Breast epithelium (tissue), 4 donors: ENCODE measurements around the gene ZNF213. TPM values are rescaled to one million over a fixed set of nuclear protein-coding genes. Genes with fewer than 3 reads are reported as not detected.

Experiments used
- DNase-seq, 2 donors: peaks; one replicate each; pipeline ENCODE4 v3.0.0-alpha.2; 2019; ENCODE audit warnings: low spot score in 2 of 2
- H3K27ac ChIP-seq, 2 donors: fragments of 200-600 bp; sonication (generic) in 1 of 2; one replicate each; pipeline ENCODE4 v1.5.1; 2016 to 2019; ENCODE audit warnings: mild to moderate bottlenecking in 1 of 2
- H3K27me3 ChIP-seq, 2 donors: fragments of 200-600 bp; sonication (generic) in 1 of 2; one replicate each; pipeline versions ENCODE4 v1.5.1 to v1.6.0; 2017 to 2019; ENCODE audit warnings: control low read depth in 1 of 2, mild to moderate bottlenecking in 1 of 2
- H3K36me3 ChIP-seq: fragments of 200-600 bp; one replicate; pipeline ENCODE4 v1.5.1; 2019
- H3K4me1 ChIP-seq, 2 donors: fragments of 200-600 bp; sonication (generic); one replicate each; pipeline ENCODE4 v1.5.1; 2016 to 2019; ENCODE audit warnings: control low read depth in 1 of 2
- H3K4me3 ChIP-seq, 3 donors: fragments of 200-600 bp; sonication (generic); 1 replicate in 2 of 3; 2 replicates in 1 of 3; pipeline ENCODE4 v1.5.1; 2016 to 2019; ENCODE audit warnings: mild to moderate bottlenecking in 3 of 3, moderate library complexity in 2 of 3
- H3K9me3 ChIP-seq, 2 donors: fragments of 200-600 bp; sonication (generic) in 1 of 2; one replicate each; pipeline ENCODE4 v1.5.1; 2016 to 2019; ENCODE audit warnings: control low read depth in 1 of 2
- POLR2A ChIP-seq: fragments of 450-650 bp; IDR thresholded peaks from one replicate; pipeline ENCODE4 v1.6.1; 2016; ENCODE audit warnings: antibody characterized with exemption, mild to moderate bottlenecking, moderate library complexity
- POLR2AphosphoS5 ChIP-seq, 3 donors: sonication (generic); formaldehyde crosslinking; IDR thresholded peaks; one replicate each; pipeline ENCODE4 v1.6.1; 2017; ENCODE audit warnings: antibody characterized with exemption in 3 of 3
- intact Hi-C: fragments of 100-400 bp; cut with DNase I; formaldehyde crosslinking; loops from one replicate; pipeline ENCODE4 v1.15.1; 2023; ENCODE audit warnings: low total_unique reads
- total RNA-seq, 3 donors: library from RNA; depleted of rRNA; stranded (reverse); fragments of >200 nt; gene quantifications; one replicate each; pipeline ENCODE4 v1.1.0, GENCODE V29; 2016
- TF ChIP-seq, protein P1 (sequence below), 3 donors: fragments of 450-650 bp; IDR thresholded peaks; one replicate each; pipeline ENCODE4 v1.5.1; 2016 to 2017; ENCODE audit warnings: antibody characterized with exemption in 3 of 3, mild to moderate bottlenecking in 3 of 3, moderate library complexity in 3 of 3

Gene ZNF213
- total RNA-seq, 3 donors from 2014 or later = 4.0 to 5.6 (median 5.6) TPM

DNA sequence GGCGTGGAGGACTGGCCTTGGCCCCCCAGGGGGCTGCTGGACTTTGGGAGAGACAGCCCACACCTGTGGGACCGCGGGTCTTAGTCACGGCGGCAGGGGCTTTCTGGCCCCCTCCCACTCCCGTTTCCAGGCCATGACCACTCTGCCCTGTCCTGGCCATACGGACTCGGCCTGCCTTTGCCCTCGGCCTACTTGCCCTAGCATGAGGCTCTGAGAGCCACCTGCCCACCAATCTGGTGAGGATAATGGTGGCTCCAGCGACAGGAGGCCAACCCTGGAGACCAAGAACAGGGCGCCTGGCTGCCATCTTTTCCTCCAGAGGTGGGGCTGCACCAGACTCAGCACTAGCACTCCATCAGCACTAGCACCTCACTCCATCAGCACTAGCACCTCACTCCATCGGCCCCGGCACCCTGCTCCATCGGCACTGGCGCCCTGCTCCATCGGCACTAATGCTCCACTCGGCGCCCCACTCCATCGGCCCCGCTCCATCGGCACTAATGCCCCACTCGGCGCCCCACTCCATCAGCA is 7.0 kb downstream of the ZNF213 start:
- TF ChIP-seq, protein P1, sequence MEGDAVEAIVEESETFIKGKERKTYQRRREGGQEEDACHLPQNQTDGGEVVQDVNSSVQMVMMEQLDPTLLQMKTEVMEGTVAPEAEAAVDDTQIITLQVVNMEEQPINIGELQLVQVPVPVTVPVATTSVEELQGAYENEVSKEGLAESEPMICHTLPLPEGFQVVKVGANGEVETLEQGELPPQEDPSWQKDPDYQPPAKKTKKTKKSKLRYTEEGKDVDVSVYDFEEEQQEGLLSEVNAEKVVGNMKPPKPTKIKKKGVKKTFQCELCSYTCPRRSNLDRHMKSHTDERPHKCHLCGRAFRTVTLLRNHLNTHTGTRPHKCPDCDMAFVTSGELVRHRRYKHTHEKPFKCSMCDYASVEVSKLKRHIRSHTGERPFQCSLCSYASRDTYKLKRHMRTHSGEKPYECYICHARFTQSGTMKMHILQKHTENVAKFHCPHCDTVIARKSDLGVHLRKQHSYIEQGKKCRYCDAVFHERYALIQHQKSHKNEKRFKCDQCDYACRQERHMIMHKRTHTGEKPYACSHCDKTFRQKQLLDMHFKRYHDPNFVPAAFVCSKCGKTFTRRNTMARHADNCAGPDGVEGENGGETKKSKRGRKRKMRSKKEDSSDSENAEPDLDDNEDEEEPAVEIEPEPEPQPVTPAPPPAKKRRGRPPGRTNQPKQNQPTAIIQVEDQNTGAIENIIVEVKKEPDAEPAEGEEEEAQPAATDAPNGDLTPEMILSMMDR (IDR thresholded peaks at IDR 0.05) = no peak
- TF ChIP-seq POLR2AphosphoS5 (IDR thresholded peaks at IDR 0.05) (no peak), POLR2A (no peak)
- no peaks in the 10 kb centered on the region for H3K27me3 ChIP-seq
- DNase-seq = no peak
- H3K4me3 ChIP-seq = no peak overlapping the region
- H3K27ac ChIP-seq = no peak overlapping the region
- no peaks in the 10 kb centered on the region for H3K4me1 ChIP-seq
- no peaks in the 10 kb centered on the region for H3K36me3 ChIP-seq
- intact Hi-C loops = no loop called here
- no peaks in the 10 kb centered on the region for H3K9me3 ChIP-seq

DNA sequence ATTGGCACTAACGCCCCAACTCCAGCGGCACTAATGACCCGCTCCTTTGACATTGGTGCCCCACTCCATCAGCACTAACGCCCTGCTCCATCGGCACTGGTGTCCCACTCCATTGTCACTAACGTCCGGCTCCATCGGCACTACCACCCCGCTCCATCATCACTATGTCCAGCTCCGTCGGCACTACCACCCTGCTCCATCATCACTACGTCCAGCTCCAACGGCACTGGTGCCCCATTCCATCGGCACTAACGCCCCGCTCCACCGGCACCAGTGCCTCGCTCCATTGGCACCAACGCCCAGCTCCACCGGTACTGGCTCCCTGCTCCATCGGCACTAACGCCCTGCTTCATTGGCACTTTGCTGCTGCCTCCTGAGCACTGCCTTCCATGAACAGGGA is 7.5 kb downstream of the ZNF213 start:
- no peak for DNase-seq
- Histone ChIP-seq H3K4me3 (no peak overlapping the region), H3K9me3 (no peaks in the 10 kb centered on the region), H3K4me1 (no peaks in the 10 kb centered on the region), H3K27me3 (no peaks in the 10 kb centered on the region), H3K27ac (no peak overlapping the region), H3K36me3 (no peaks in the 10 kb centered on the region)
- TF ChIP-seq POLR2A (no peak), POLR2AphosphoS5 (IDR thresholded peaks at IDR 0.05) (no peak)
- TF ChIP-seq, protein P1 (IDR thresholded peaks at IDR 0.05) = no peak
- intact Hi-C loops = no loop called here

DNA sequence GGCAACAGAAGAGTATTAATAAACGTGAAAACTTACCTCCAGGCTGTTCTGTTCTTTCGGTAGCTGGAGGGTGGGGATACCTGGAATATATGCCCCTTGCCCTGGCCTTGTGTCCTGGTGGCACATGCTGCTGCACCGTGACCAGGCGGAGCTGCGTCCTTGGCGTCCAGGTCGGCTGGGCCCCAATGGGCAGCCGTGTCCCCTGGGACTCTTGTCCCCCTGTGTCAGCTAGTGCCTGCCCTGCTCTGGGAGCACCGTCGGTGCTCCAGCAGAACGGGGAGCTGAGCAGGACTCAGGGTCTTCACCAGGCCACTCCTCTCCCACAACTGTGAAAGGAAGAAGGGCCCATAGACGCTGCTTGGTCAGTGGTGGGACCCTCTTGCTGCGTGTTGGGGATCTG is 7.9 kb downstream of the ZNF213 start:
- intact Hi-C loops = no loop called here
- no peaks in the 10 kb centered on the region for H3K4me1 ChIP-seq
- no peaks in the 10 kb centered on the region for H3K27me3 ChIP-seq
- no peaks in the 10 kb centered on the region for H3K9me3 ChIP-seq
- TF ChIP-seq, protein P1 (IDR thresholded peaks at IDR 0.05) = no peak
- no peak for TF ChIP-seq POLR2A
- no peak for TF ChIP-seq POLR2AphosphoS5 (IDR thresholded peaks at IDR 0.05)
- DNase-seq = no peak
- H3K4me3 ChIP-seq = no peak overlapping the region
- H3K27ac ChIP-seq = peak overlapping the region in 1 of 2 donors; percentile 83
- no peaks in the 10 kb centered on the region for H3K36me3 ChIP-seq

DNA sequence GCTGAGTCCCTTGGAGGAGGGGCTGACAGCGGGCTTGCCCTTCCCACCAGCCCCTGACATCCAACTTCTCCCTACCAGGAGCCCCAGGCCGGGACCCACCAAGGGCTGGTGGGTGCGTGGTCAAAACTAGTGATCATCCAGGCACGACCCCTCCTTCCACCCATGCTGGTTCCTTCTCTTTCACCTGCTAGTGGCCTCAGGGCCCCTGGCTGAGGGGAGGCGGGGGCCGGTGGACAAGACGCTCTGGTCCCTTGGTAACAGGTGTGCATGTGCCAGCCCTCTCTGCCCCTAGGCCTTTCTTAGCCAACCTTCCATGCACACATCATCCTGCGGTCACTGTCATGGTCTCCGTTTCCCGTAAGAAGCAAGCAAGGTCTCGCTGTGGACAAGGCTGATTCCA is 8.4 kb downstream of the ZNF213 start:
- no peaks in the 10 kb centered on the region for H3K27me3 ChIP-seq
- peak overlapping the region; percentile 60 to 83 for H3K27ac ChIP-seq
- no peaks in the 10 kb centered on the region for H3K36me3 ChIP-seq
- TF ChIP-seq, protein P1 (IDR thresholded peaks at IDR 0.05) = no peak
- TF ChIP-seq POLR2AphosphoS5 (IDR thresholded peaks at IDR 0.05) (no peak), POLR2A (no peak)
- no peaks in the 10 kb centered on the region for H3K4me1 ChIP-seq
- no peak overlapping the region for H3K4me3 ChIP-seq
- peak in 1 of 2 donors; percentile 75 for DNase-seq
- no peaks in the 10 kb centered on the region for H3K9me3 ChIP-seq
- intact Hi-C loops = no loop called here

DNA sequence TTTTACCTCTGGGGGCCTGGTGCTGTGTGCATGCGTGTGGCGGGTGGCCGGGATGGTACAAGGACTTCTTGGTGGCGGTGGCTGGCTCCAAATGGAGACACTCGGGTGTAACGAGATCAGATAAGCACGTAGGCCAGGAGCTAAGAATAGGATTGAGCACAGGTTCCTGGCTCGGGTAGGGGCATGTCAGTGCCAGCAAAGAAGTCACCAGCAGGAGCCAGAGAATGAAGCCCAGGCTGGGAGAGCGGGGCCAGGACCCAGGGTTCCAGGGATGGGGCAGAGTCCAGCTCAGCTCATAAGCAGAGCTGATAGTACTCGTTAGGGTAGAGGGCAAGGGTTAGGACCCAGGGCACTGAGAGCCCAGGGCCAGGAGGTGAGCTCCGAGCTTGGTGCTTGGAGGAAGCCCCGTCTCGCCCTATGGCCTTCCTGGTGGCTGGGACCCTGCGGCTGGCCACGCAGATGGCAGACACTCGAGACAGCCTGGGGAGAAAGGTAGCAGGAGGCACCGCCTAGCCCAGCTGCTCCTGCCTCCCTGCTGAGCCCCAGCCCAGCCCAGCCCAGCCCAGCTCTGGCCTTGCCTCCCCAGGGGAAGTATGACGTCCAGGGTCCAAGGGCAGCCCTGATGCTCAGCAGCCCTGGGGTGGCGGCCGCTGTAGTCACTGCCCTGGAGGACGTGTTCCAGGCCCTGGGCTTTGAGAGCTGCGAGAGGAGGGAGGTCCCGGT is 8.9 kb downstream of the ZNF213 start:
- Histone ChIP-seq H3K4me1 (no peaks in the 10 kb centered on the region), H3K27me3 (no peaks in the 10 kb centered on the region), H3K4me3 (no peak overlapping the region), H3K9me3 (no peaks in the 10 kb centered on the region), H3K27ac (peak overlapping the region; percentile 60 to 83), H3K36me3 (no peaks in the 10 kb centered on the region)
- TF ChIP-seq, protein P1 (IDR thresholded peaks at IDR 0.05) = no peak
- TF ChIP-seq POLR2A = no peak
- peak in 1 of 3 donors; percentile 22 for TF ChIP-seq POLR2AphosphoS5 (IDR thresholded peaks at IDR 0.05)
- intact Hi-C loops = no loop called here
- no peak for DNase-seq
